Erythroblast (primary cell): ENCODE measurements around the gene TPK1.

Experiments
- GATA1 ChIP-seq: IDR thresholded peaks from 2 replicates; pipeline ENCODE4 v1.6.1; 2011; ENCODE audit warnings: low read depth, mild to moderate bottlenecking, control low read depth, low read length, moderate library complexity
- POLR2A ChIP-seq: IDR thresholded peaks from 2 replicates; pipeline ENCODE4 v1.6.1; 2011; ENCODE audit warnings: mild to moderate bottlenecking, low read length

DNA sequence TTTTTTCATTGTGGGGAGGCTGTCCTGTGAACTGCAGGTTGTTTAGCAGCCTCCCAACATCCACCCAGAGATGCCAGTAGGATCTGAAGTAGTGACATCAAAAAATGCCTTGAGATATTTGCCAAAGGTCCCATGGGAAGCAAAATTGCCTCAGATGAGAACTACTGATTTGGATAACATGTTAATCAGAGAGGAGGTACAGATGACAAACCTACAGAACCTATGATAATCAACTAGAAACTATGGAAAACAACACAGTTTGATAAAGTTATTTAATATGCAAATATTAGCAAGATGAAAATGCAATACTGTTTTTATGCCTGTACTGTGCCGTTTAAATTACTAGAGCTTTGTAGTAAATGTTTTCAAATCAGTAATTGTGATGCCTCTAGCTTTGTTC, 341.5 kb downstream of the TPK1 start:
- TF ChIP-seq POLR2A (no peak), GATA1 (no peak)
